Esophagus squamous epithelium (tissue), 4 donors: ENCODE results near the gene CCND1.

ENCODE experiments used
- POLR2A ChIP-seq, 4 donors: fragments of 450-650 bp; IDR thresholded peaks; one replicate each; pipeline ENCODE4 v1.6.1; 2017; ENCODE audit warnings: antibody characterized with exemption in 4 of 4, mild to moderate bottlenecking in 4 of 4, moderate library complexity in 3 of 4
- TF ChIP-seq, protein P1 (sequence below), 6 experiments: fragments of 450-650 bp in 4 of 6; fragments of 200-600 bp in 2 of 6; sonication (generic) in 2 of 6; IDR thresholded peaks; one replicate each; pipeline ENCODE4 v1.5.1; 2016 to 2019; ENCODE audit warnings: antibody characterized with exemption in 6 of 6, mild to moderate bottlenecking in 4 of 6, moderate library complexity in 4 of 6

- TF ChIP-seq, protein P1, sequence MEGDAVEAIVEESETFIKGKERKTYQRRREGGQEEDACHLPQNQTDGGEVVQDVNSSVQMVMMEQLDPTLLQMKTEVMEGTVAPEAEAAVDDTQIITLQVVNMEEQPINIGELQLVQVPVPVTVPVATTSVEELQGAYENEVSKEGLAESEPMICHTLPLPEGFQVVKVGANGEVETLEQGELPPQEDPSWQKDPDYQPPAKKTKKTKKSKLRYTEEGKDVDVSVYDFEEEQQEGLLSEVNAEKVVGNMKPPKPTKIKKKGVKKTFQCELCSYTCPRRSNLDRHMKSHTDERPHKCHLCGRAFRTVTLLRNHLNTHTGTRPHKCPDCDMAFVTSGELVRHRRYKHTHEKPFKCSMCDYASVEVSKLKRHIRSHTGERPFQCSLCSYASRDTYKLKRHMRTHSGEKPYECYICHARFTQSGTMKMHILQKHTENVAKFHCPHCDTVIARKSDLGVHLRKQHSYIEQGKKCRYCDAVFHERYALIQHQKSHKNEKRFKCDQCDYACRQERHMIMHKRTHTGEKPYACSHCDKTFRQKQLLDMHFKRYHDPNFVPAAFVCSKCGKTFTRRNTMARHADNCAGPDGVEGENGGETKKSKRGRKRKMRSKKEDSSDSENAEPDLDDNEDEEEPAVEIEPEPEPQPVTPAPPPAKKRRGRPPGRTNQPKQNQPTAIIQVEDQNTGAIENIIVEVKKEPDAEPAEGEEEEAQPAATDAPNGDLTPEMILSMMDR (IDR thresholded peaks at IDR 0.05): no peak
- TF ChIP-seq POLR2A (IDR thresholded peaks at IDR 0.05): no peak
These were observed 36.9 kb upstream of the CCND1 start for GRCh38 chr11:69604055-69604454.
